GM18505 (cell line): ENCODE results near the gene GPR160.

Experiments
- ATAC-seq: cut with Tn5 transposase; IDR thresholded peaks from one replicate; pipeline ENCODE4 v1.9.1; 2021; ENCODE audit not compliant: unreplicated experiment
- POLR2A ChIP-seq: IDR thresholded peaks from 4 replicates; pipeline ENCODE4 v1.6.1; 2011; ENCODE audit warnings: borderline replicate concordance; ENCODE audit not compliant: insufficient read depth, insufficient read length; ENCODE audit errors: extremely low read depth

GPR160 gene

GRCh38 chr3:170128259-170128976 lies 90.6 kb downstream of the GPR160 start:
- ATAC-seq: peak; percentile 93
- peak; percentile 41 for TF ChIP-seq POLR2A

- peak; percentile 26 for TF ChIP-seq POLR2A
- ATAC-seq: peak; percentile 47
Measured at GRCh38 chr3:170128977-170129431, 91.2 kb downstream of the GPR160 start.

GRCh38 chr3:170130532-170130931 lies 92.7 kb downstream of the GPR160 start:
- TF ChIP-seq POLR2A: no peak
- no peak for ATAC-seq

GRCh38 chr3:170132335-170132734 lies 94.5 kb downstream of the GPR160 start:
- no peak for TF ChIP-seq POLR2A
- no peak for ATAC-seq
